HG03025 (cell line): ENCODE results near the gene MRPL12.

Experiments
- ATAC-seq: cut with Tn5 transposase; IDR thresholded peaks from one replicate; pipeline ENCODE4 v1.9.1; 2021; ENCODE audit warnings: mild to moderate bottlenecking, moderate library complexity; ENCODE audit not compliant: unreplicated experiment, low FRiP score

The MRPL12 gene

GRCh38 chr17:81681672-81682071 lies 21.5 kb upstream of the MRPL12 start:
- no peak for ATAC-seq

- no peak for ATAC-seq
Measured at GRCh38 chr17:81682565-81683207, 20.5 kb upstream of the MRPL12 start.

- ATAC-seq: peak; percentile 26
Measured at GRCh38 chr17:81683208-81683583, 20.0 kb upstream of the MRPL12 start.

- peak; percentile 90 for ATAC-seq
Measured at GRCh38 chr17:81683584-81684441, 19.4 kb upstream of the MRPL12 start, which contains the start of the genes ARL16 and HGS. TSS of gene ARL16 (minus strand) at chr17:81683797. CDS start at chr17:81683753, 44 bp downstream. TSS of gene HGS (plus strand) at chr17:81684011. CDS start at chr17:81684067, 56 bp downstream.

GRCh38 chr17:81684442-81684911 lies 18.7 kb upstream of the MRPL12 start:
- no peak for ATAC-seq

- ATAC-seq: no peak
Measured at GRCh38 chr17:81685108-81685507, 18.1 kb upstream of the MRPL12 start.

GRCh38 chr17:81686614-81687013 lies 16.6 kb upstream of the MRPL12 start:
- no peak for ATAC-seq

- no peak for ATAC-seq
Measured at GRCh38 chr17:81687770-81688541, 15.2 kb upstream of the MRPL12 start.

- no peak for ATAC-seq
Measured at GRCh38 chr17:81688616-81689015, 14.6 kb upstream of the MRPL12 start.

- no peak for ATAC-seq
Measured at GRCh38 chr17:81690066-81690465, 13.1 kb upstream of the MRPL12 start.

- ATAC-seq: no peak
Measured at GRCh38 chr17:81690549-81690948, 12.6 kb upstream of the MRPL12 start.

- ATAC-seq: no peak
Measured at GRCh38 chr17:81691196-81691595, 12.0 kb upstream of the MRPL12 start.

- ATAC-seq: no peak
Measured at GRCh38 chr17:81691608-81692007, 11.6 kb upstream of the MRPL12 start.

GRCh38 chr17:81693509-81694210 lies 9.5 kb upstream of the MRPL12 start:
- ATAC-seq: no peak

GRCh38 chr17:81694810-81695209 lies 8.4 kb upstream of the MRPL12 start:
- no peak for ATAC-seq

- no peak for ATAC-seq
Measured at GRCh38 chr17:81695211-81695610, 8.0 kb upstream of the MRPL12 start.

- no peak for ATAC-seq
Measured at GRCh38 chr17:81695801-81696200, 7.4 kb upstream of the MRPL12 start.

- ATAC-seq: no peak
Measured at GRCh38 chr17:81696218-81696941, 6.8 kb upstream of the MRPL12 start.

GRCh38 chr17:81697261-81698044 lies 5.7 kb upstream of the MRPL12 start:
- ATAC-seq: no peak
